ENCODE measurements around the gene HTRA3.

Gene HTRA3

DNA sequence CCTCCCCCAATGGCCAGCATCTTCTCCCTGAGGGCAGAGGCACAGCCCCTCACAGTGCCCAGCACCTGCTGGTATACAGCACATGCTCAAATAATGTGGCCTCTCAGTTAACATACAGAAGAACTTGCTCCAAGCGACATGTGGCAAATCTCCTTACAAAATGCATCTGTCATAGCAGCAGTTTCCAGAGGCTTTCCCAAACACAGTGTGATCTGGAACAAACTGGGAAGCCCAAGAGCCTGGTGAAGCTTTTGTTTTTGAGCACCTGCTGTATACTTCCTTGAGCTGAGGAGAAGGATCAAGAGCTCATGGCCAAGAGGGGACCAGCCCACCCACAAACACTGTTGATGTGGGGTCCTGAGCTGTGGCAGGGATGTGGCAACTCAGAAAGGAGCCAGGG is 34.8 kb upstream of the HTRA3 start:
- DNase-seq (ENCODE audit: low read depth): no peak

- no peak for DNase-seq (ENCODE audit: low read depth)
Observed at GRCh38 chr4:8235224-8235623, 34.3 kb upstream of the HTRA3 start.

DNA sequence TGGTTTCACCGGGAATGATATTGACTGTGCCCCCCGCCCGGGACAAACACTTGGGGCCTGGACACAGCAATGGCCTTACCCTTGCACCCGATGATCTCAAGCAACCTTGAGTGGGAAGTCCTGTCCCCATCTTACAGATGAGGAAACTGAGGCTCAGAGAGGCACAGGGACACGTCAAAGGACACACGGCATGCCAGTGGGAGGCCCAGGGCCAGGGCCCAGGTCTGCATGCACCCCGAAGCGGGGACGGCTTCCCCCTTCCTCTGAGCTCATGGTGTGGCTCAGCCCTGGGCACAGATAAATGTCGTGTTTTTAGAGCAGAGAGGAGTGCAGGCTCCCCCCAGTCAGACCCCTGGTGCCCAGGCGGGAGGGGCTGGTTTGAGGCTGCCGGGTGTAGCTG is 33.9 kb upstream of the HTRA3 start:
- DNase-seq (ENCODE audit: low read depth): no peak

DNA sequence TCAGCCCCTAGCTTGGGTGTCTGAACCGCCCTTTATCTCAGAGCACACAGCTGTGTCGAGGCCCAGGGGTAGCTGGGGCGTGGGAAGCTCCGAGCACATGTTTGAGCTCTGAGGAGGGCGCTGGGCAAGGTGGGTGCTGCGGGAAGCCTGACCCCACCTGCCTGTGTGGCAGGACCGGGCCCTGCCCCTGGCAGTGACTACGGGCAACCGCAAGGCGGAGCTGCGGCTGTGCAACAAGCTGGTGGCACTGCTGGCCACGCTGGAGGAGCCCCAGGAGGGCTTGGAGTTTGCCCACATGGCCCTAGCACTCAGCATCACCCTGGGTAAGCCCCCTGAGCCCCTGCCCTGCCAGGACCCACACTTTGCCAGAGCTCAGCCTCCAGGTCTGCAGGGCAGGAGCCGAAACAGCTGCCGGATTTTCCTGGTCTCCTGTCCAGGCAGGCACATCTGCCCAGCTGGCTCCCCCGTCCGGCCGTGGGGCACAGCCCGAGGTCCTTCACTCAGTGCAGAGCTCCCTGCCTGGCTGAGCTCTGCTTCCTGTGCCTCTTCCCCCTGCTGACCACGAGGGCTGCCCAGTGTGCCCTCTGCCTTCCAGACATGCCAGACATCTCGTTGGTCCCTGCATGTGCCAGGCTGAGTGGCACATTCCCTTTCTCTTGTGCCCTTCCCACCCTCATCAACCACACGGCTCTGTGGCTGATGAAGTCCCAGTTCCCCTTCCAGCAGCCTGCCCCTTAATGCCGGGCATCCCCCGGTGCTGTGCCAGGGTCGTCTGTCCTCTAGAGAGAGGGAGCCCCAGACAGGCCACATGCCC is 33.2 kb upstream of the HTRA3 start:
- DNase-seq (ENCODE audit: low read depth): no peak

- DNase-seq (ENCODE audit: low read depth): no peak
Observed at GRCh38 chr4:8236920-8237195, 32.7 kb upstream of the HTRA3 start.

DNA sequence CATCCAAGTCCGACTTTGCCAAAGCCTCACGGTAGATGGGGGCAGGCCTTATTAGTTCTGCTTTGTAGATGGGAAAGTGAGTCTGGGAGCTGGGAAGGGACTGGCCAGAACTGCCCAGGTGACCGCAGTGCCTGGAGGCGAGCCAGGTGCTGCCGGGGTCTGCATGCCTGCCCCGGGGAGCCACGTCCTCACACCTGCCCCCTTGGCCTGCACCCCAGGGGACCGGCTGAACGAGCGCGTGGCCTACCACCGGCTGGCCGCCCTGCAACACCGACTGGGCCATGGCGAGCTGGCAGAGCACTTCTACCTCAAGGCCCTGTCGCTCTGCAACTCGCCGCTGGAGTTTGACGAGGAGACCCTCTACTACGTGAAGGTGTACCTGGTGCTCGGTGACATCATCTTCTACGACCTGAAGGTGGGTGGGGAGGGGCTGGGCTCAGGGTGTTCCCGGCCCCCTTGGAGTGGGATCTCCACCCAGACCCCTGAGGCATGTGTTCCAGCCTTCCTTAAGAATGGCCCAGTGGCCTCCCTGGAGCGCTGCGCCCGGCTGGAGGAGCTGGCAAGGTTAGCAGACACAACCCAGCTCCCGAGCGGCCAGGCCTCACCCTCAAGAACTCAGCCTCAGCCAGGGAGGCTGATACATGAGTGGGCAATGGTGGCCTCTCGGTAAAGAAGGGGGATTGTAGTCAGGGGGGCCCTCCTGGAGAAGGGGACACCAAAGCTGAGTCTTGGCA is 32.1 kb upstream of the HTRA3 start:
- DNase-seq (ENCODE audit: low read depth): no peak

DNA sequence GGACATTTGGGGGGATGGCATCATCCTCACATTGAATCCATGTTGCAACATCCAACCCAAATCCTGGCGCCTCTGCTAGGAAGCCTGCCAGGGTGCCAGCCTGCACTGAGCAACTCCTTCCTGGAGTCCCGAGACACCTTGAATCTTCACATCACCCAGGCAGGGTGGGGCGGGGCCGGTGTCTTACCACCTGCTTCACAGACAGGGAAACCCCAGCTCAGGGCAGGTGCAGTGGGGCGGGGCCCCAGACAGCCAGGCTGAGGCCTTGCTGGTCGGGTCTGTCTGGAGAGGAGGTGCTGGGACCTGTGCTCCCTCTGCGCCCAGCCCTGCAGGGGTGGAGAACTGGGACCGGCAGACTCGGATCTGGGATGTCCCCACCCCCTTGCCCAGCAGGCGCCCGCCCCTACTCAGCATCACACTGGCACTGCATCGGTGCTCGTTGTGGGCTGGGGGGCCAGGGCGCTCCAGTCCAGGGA is 31.5 kb upstream of the HTRA3 start:
- no peak for DNase-seq (ENCODE audit: low read depth)

DNA sequence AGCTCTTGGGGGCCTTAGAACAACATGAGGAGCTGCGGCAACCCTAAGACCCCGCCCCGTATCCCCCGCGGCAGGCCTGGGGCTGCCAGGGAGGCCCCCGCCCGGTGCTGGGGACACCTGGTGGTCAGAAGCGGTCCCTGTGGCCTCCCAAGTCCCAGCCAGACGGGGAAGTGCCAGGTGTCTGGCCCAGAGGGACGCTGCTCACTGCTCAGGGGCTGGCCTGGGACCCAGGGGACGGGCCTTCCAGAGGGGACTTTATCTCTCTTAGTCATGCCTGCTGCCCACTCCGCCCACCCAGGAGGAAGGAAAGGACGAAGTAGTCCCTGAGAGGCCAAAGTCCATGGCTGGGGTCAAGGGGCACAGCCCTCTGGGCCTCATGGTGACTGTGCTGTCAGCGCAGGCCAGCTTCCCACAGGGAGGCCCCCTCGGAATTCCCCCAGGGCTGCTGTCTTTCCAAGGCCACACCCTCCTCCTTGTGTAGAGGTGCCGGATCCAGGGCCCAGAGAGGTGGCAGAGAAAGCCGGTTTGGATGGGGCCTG is 31.0 kb upstream of the HTRA3 start:
- no peak for DNase-seq (ENCODE audit: low read depth)

DNA sequence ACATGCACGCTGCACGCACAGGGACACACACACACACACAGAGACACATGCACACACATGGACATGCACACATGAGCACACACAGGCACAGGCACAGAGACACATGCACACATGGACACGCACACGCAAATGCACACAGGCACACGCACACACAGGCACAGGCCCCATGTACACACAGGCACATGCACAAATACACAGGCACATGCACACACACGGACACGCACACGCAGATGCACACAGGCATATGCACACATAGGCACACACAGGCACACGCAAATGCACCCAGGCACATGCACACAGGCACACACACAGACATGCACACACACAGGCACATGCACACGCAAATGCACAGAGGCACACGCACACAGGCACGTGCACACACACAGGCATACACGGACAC is 30.3 kb upstream of the HTRA3 start:
- no peak for DNase-seq (ENCODE audit: low read depth)

DNA sequence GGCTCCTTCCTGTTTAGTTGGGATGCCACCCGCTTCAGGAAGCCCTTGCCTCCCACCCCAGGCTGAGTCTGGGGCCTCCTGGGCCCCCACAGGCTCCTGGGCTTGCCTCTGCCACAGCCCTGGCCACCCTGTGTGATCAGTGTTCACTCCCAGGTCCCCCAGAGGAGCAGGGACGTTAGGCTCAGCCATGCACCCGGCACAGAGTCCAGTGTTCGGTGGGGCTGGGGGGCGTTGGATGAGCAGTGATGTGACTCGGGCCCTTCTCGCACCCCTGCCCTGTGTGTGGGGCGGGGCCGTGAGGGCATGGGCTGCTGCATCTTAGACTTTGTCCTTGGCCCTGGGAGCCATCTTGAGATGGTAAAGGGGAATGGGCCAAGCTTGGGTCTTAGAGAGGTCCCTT is 29.9 kb upstream of the HTRA3 start:
- DNase-seq (ENCODE audit: low read depth): no peak

- DNase-seq (ENCODE audit: low read depth): no peak
Observed at GRCh38 chr4:8240211-8241041, 29.1 kb upstream of the HTRA3 start.

DNA sequence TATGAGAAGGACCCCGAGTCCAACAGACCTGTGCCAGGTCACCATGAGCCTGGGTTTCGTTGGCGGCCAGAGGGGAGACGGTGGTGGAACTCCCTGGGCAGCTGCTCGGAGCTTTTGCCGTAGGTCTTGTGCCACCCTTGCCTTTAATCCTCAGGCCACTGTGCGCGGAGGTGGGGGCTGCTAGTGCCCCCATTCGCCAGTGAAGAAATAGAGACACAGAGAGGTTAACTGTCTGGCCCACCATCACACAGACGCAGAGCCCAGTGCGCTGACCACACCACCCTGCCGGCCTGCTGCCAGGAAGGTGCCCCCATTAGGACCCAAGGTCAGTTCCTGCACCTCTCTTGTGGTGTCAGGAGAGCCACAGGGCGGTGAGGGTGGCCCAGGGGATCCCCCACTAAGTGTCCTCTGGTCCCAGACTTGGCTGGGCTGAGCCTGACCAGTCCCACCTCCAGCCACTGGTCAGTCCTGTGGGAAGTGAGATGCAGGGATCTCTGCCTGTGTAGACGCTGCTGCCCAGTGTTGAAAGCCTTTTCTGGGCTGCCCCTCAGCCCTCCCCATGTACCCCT is 28.3 kb upstream of the HTRA3 start:
- no peak for DNase-seq (ENCODE audit: low read depth)

- DNase-seq (ENCODE audit: low read depth): peak; percentile 11
Observed at GRCh38 chr4:8241895-8242696, 27.5 kb upstream of the HTRA3 start.

DNA sequence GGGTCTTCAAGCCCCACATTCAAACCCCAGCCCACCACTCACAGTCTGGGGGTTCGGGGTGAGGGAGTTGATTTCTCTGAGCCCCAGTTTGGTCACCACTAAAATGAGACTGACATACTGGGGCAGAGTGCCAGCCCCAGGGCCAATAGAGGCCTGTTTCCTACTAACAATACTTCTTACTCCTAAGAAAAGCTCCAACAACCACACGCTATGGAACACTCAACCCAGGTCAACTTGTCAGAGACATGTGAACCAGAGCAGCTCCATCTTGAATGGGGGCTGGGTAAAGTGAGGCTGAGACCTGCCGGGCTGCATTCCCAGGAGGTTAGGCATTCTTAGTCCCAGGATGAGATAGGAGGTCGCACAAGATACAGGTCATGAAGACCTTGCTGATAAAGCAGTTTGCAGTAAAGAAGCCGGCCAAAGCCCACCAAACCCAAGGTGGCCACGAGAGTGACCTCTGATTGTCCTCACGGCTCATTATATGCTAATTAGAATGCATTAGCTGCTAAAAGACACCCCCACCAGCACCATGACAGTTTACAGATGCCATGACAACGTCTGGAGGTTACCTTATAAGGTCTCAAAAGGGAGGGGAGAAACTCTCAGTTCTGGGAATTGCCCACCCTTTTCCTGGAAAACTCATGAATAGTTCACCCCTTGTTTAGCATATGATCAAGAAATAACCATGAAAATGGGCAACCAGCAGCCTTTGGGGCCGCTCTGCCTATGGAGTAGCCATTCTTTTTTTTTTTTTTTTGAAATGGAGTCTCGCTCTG is 26.6 kb upstream of the HTRA3 start:
- DNase-seq (ENCODE audit: low read depth): no peak

DNA sequence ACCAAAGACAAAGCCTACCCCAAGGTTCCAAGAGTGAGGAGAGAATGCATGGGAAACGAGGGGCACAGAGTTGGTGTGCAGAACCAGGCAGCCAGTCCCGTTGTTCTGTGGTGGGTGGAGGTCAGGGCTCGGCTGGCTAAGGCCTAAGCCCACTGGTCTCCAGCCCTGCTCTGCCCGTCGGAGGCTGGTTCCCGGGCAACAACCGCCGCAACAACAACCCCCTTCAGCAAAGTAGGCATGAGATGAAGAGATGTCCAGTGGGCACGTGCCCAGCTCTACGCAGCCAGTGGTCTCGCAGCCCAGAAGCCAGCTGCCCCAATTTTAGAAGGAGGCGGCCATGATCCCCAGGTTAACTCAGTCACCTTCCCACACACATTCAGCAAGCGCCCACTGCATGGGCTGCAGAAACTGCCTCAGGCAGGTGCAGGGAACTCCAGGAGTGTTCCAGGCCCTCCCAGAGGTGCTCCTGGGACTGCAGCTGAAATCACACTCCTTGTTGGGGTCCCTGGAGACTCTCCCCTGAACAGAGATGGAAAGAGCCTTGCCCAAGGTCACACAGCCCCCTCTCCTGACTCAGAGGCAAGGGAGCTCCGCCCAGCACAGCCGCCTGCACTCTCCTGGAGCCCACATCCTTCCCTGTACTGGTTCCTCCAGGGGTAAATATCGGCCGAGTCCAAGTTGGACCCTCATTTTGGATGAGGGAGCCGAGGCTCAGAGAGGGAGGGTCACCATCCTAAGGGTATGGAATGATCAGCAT is 25.4 kb upstream of the HTRA3 start:
- DNase-seq (ENCODE audit: low read depth): no peak

GRCh38 chr4:8244931-8245460 is 24.6 kb upstream of the HTRA3 start:
- no peak for DNase-seq (ENCODE audit: low read depth)

DNA sequence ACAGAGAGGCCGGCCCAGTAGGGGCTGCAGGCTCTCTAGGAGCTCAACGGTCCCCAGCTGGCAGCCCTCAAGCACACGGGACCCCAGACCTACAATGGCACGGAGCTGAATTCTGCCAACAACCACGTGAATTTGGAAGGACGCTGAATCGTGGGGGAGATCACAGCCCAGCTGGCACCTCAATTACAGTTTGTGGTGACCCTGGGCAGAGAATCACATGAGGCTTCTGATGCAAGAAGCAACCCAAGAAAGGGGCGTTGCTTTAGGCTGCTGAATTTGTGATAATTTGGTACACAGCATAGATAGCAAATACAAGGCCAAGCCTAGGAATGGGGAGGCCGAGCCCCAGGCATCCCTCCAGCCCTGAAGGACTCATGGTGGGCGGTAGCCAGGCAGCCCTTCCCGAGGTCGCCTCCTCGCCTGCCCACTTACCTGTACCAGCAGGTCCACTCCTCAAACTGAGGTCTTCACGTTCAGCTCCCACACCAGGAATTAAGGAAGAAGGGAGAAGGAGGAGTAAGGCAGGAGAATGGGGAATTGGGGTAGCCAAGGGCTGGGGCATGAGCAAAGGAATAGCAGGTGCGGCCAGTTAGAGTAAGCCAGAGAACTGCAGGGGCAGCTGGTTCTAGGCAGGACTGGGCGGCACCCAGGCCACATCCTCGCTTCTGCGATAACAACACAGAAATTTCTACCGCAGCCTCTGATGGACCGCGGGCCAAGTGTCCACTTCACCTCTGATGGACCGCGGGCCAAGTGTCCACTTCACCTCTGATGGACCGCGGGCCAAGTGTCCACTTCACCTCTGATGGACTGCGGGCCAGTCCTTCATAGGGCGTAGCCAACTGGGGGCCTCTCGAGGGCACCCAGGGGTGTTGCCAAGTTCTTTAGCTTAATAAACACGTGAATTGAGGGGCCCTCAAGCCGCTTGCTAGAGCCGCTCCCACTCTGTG is 23.4 kb upstream of the HTRA3 start:
- no peak for DNase-seq (ENCODE audit: low read depth)

All from HS-5 (cell line).